Smooth muscle cell of the brain vasculature (primary cell): ENCODE data around the gene FBXO5.
A peak's percentile ranks its signal among the peaks of the same experiment; 100 is the strongest.

ENCODE experiments used
- DNase-seq: peaks from one replicate; pipeline ENCODE4 v3.0.0-alpha.2; 2012; ENCODE audit warnings: low read depth, low spot score

FBXO5 gene

GRCh38 chr6:152952045-152952444 lies 30.8 kb downstream of the FBXO5 start:
- DNase-seq: no peak

GRCh38 chr6:152950240-152950639 lies 32.6 kb downstream of the FBXO5 start:
- DNase-seq: no peak

- DNase-seq: peak; percentile 21
These were observed 34.6 kb downstream of the FBXO5 start for GRCh38 chr6:152948150-152948768.

- no peak for DNase-seq
These were observed 35.8 kb downstream of the FBXO5 start for GRCh38 chr6:152946995-152947394.

- DNase-seq: no peak
These were observed 36.4 kb downstream of the FBXO5 start for GRCh38 chr6:152946484-152946883.

- DNase-seq: no peak
These were observed 39.5 kb downstream of the FBXO5 start for GRCh38 chr6:152943260-152943897.

- no peak for DNase-seq
These were observed 40.4 kb downstream of the FBXO5 start for GRCh38 chr6:152942319-152942869.

- DNase-seq: no peak
These were observed 41.1 kb downstream of the FBXO5 start for GRCh38 chr6:152941746-152942145.

- DNase-seq: no peak
These were observed 50.0 kb downstream of the FBXO5 start for GRCh38 chr6:152932865-152933264.

- no peak for DNase-seq
These were observed 60.1 kb downstream of the FBXO5 start for GRCh38 chr6:152922706-152923105.
